Neural progenitor cell (in vitro differentiated cells): ENCODE data around the gene ADGRE2.
"Not testable (repeated sequence)": the region's sequence is repeated elsewhere in the genome, so short reads cannot be mapped to it uniquely, and the experiment has no call there.

Experiments
- EZH2 ChIP-seq: fragments of 200-600 bp; sonication (generic); IDR thresholded peaks from 2 replicates; pipeline ENCODE4 v1.6.1; 2017; ENCODE audit warnings: antibody characterized with exemption, mild to moderate bottlenecking, moderate library complexity
- TF ChIP-seq, protein P1 (sequence below): fragments of 200-600 bp; sonication (generic); IDR thresholded peaks from 2 replicates; pipeline ENCODE4 v1.5.1; 2017; ENCODE audit warnings: antibody characterized with exemption, mild to moderate bottlenecking

DNA sequence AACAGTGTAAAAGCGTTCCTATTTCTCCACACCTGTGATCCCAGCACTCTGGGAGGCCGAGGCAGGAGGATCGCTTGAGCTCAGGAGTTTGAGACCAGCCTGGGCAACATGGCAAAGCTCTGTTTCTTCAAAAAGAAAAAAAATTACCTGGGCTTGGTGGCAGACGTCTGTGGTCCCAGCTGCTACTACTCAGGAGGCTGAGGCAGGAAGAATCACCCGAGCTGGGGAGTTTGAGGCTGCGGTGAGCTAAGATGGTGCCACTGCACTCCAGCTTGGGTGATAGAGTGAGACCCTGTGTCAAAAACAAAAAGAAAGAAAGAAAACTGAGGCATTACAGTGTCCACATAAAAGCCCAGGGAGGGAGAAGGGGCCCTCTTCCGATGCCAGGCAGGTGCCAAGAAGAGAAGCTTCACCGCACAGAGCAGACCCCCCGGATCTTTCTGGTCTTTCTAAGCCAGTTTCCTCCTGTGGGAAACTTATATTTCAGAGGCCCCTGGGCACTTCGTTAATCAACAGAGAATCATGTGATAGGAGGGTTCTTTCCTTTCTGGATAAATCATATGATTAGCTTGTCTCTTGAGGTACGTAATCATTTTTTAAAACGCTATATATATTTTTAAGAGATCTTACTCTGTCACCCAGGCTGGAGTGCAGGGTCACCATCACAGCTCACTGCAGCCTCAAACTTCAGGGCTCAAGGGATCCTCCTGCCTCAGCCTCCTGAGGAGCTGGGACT is at the start of gene ADGRE2:
- TF ChIP-seq, protein P1, sequence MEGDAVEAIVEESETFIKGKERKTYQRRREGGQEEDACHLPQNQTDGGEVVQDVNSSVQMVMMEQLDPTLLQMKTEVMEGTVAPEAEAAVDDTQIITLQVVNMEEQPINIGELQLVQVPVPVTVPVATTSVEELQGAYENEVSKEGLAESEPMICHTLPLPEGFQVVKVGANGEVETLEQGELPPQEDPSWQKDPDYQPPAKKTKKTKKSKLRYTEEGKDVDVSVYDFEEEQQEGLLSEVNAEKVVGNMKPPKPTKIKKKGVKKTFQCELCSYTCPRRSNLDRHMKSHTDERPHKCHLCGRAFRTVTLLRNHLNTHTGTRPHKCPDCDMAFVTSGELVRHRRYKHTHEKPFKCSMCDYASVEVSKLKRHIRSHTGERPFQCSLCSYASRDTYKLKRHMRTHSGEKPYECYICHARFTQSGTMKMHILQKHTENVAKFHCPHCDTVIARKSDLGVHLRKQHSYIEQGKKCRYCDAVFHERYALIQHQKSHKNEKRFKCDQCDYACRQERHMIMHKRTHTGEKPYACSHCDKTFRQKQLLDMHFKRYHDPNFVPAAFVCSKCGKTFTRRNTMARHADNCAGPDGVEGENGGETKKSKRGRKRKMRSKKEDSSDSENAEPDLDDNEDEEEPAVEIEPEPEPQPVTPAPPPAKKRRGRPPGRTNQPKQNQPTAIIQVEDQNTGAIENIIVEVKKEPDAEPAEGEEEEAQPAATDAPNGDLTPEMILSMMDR = not testable (repeated sequence)
- TF ChIP-seq EZH2 = not testable (repeated sequence)
